CD8-positive, alpha-beta memory T cell (primary cell): Measurements from ENCODE around the gene HHAT. TPM values are rescaled to one million over a fixed set of nuclear protein-coding genes. Genes with fewer than 3 reads are reported as not detected.

Experiments used
- CTCF ChIA-PET: fragments of 350-600 bp; sonication (Branson Sonifier 250); formaldehyde crosslinking; loops from one replicate; lab custom pipeline; 2021; ENCODE audit warnings: antibody characterized with exemption; lab: Charles Lee
- POLR2A ChIA-PET: fragments of 350-600 bp; sonication (Branson Sonifier 250); formaldehyde crosslinking; loops from one replicate; lab custom pipeline; 2021; ENCODE audit warnings: antibody characterized with exemption; lab: Charles Lee
- DNase-seq, 5 donors: peaks; one replicate each; pipeline versions ENCODE4 v3.0.0 to v3.0.0-alpha.2; 2020 to 2022; ENCODE audit warnings: mixed read lengths in 1 of 5
- H3K27ac ChIP-seq: one replicate; pipeline ENCODE4 v1.7.0; 2013; ENCODE audit warnings: low read depth, mild to moderate bottlenecking, low read length, moderate library complexity
- H3K27me3 ChIP-seq: 2 replicates; pipeline ENCODE4 v1.7.0; 2013; ENCODE audit warnings: low read length, mild to moderate bottlenecking; ENCODE audit not compliant: insufficient read depth, poor library complexity, severe bottlenecking
- H3K36me3 ChIP-seq: 2 replicates; pipeline ENCODE4 v1.7.0; 2013; ENCODE audit warnings: mild to moderate bottlenecking, low read length, moderate library complexity; ENCODE audit not compliant: insufficient read depth
- H3K4me1 ChIP-seq: 2 replicates; pipeline ENCODE4 v1.7.0; 2013; ENCODE audit warnings: mild to moderate bottlenecking, low read length, moderate library complexity; ENCODE audit not compliant: insufficient read depth
- H3K4me3 ChIP-seq: 2 replicates; pipeline ENCODE4 v1.7.0; 2013; ENCODE audit warnings: mild to moderate bottlenecking, low read length
- H3K9me3 ChIP-seq: 2 replicates; pipeline ENCODE4 v1.7.0; 2013; ENCODE audit warnings: mild to moderate bottlenecking, low read length
- H3K27ac Mint-ChIP-seq, 8 donors: one replicate each; pipeline ENCODE4 v1.8.0; 2020 to 2021; ENCODE audit warnings: mixed read lengths in 8 of 8, mild to moderate bottlenecking in 6 of 8, inconsistent platforms in 3 of 8, moderate library complexity in 3 of 8
- H3K27me3 Mint-ChIP-seq, 2 donors: one replicate each; pipeline ENCODE4 v1.8.0; 2020 to 2021; ENCODE audit warnings: mixed read lengths in 2 of 2, mild to moderate bottlenecking in 1 of 2, moderate library complexity in 1 of 2
- H3K36me3 Mint-ChIP-seq, 3 donors: one replicate each; pipeline ENCODE4 v1.8.0; 2020 to 2021; ENCODE audit warnings: mixed read lengths in 3 of 3, inconsistent platforms in 1 of 3, mild to moderate bottlenecking in 1 of 3
- H3K4me1 Mint-ChIP-seq, 3 donors: one replicate each; pipeline ENCODE4 v1.8.0; 2020 to 2021; ENCODE audit warnings: mixed read lengths in 3 of 3, inconsistent platforms in 1 of 3, mild to moderate bottlenecking in 1 of 3
- H3K4me3 Mint-ChIP-seq, 7 donors: one replicate each; pipeline ENCODE4 v1.8.0; 2020 to 2021; ENCODE audit warnings: mixed read lengths in 7 of 7, mild to moderate bottlenecking in 6 of 7, moderate library complexity in 4 of 7, inconsistent platforms in 2 of 7
- H3K9me3 Mint-ChIP-seq, 5 donors: one replicate each; pipeline ENCODE4 v1.8.0; 2020 to 2022; ENCODE audit warnings: mixed read lengths in 5 of 5, mild to moderate bottlenecking in 3 of 5, moderate library complexity in 2 of 5, inconsistent platforms in 1 of 5
- polyA plus RNA-seq: library from polyadenylated mRNA; unstranded; fragments of 300-500 nt; fragmentation: Illumina TruSeq; gene quantifications from one replicate; pipeline ENCODE4 v1.2.3, GENCODE V29; 2021
- total RNA-seq, 2 experiments: library from RNA; stranded (reverse); gene quantifications; one replicate each; pipeline ENCODE4 v1.2.3, GENCODE V29; 2021

Gene HHAT
- total and polyA plus RNA-seq, 3 experiments from 2014 or later, result 1.4 to 4.6 (median 2.1) TPM

DNA sequence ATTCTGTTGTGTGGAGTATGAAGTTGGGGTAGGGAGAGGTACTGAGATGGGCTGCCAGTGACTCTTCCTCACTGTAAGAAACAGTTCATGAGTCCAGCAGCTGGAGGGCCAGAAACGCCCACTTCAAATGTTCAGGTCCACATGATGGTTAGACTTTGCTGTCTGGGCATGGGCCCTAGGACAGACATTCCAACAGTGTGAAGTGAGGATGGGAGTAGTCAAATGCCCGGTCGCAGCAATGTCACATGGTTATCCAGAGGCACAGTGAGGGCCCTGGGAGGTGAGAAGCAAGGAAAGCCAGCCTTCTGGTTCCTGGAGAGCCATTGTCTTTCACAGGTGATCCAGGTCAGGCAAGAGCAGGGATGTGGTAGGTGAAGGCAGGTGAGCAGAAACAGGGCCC, 304.4 kb downstream of the HHAT start:
- Mint-ChIP-seq H3K4me1 (no peaks in the 10 kb centered on the region), H3K4me3 (no peak overlapping the region), H3K27me3 (no peaks in the 10 kb centered on the region), H3K9me3 (peaks cover 0 to 2% (median 0%) of the 10 kb centered on the region in 5 donors), H3K36me3 (peaks cover 0 to 11% (median 2%) of the 10 kb centered on the region in 3 donors), H3K27ac (no peak overlapping the region)
- no peaks in the 10 kb centered on the region for H3K27me3 ChIP-seq
- no peaks in the 10 kb centered on the region for H3K9me3 ChIP-seq
- no peaks in the 10 kb centered on the region for H3K4me1 ChIP-seq
- no peak overlapping the region for H3K4me3 ChIP-seq
- no peak overlapping the region for H3K27ac ChIP-seq
- no peak for DNase-seq
- no peaks in the 10 kb centered on the region for H3K36me3 ChIP-seq
- POLR2A ChIA-PET, result no interaction called here
- CTCF ChIA-PET, result no interaction called here

DNA sequence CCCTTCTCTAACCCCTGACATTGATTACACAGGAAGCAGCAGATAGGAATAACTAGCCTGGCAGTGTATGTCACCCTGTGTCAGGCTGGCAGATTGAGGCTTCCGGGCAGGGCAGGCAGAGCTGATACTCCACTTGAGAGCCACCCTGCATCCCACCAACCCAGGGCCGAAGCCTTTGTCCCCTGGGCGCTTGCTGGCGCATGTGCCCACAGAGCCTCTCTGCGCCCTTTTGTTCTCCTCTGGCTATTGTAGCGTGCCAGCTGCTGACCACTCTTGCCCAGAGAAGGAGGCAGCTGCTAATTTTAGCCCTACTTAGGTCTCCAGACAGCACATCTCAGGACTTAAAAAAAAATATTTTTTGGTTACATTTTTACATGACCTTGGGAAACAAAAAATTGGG, 304.9 kb downstream of the HHAT start:
- DNase-seq, result no peak
- Mint-ChIP-seq H3K4me3 (no peak overlapping the region), H3K9me3 (peaks cover 0 to 2% (median 0%) of the 10 kb centered on the region in 5 donors), H3K27me3 (no peaks in the 10 kb centered on the region), H3K27ac (no peak overlapping the region), H3K4me1 (no peaks in the 10 kb centered on the region), H3K36me3 (peaks cover 0 to 11% (median 2%) of the 10 kb centered on the region in 3 donors)
- POLR2A ChIA-PET, result no interaction called here
- Histone ChIP-seq H3K9me3 (no peaks in the 10 kb centered on the region), H3K27ac (no peak overlapping the region), H3K4me3 (no peak overlapping the region), H3K27me3 (no peaks in the 10 kb centered on the region), H3K36me3 (no peaks in the 10 kb centered on the region), H3K4me1 (no peaks in the 10 kb centered on the region)
- CTCF ChIA-PET, result no interaction called here

DNA sequence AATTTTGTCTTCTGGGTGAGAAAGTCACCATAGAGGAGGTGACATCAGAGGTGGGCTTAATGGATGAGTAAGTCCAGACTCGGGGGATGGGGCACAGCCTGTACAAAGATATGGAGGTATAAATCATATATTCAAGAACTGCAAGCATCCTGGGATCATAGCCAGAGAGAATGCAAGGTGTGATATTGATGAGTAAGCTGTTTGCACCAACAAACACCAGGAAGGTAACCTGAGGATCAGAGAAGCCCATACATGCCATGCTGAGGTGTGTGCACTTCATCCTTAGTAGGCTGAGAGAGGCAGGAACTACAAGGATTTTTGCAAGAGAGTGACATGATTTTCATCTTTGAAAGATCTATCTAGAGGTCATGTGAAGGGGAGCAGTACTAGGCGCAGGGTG, 306.4 kb downstream of the HHAT start:
- Mint-ChIP-seq H3K36me3 (peaks cover 0 to 9% (median 2%) of the 10 kb centered on the region in 3 donors), H3K4me3 (no peak overlapping the region), H3K27me3 (no peaks in the 10 kb centered on the region), H3K9me3 (peaks cover 0 to 2% (median 0%) of the 10 kb centered on the region in 5 donors), H3K4me1 (no peaks in the 10 kb centered on the region), H3K27ac (no peak overlapping the region)
- ChIA-PET POLR2A (no interaction called here), CTCF (no interaction called here)
- Histone ChIP-seq H3K27ac (no peak overlapping the region), H3K27me3 (no peaks in the 10 kb centered on the region), H3K36me3 (no peaks in the 10 kb centered on the region), H3K9me3 (no peaks in the 10 kb centered on the region), H3K4me3 (no peak overlapping the region), H3K4me1 (no peaks in the 10 kb centered on the region)
- DNase-seq, result no peak

DNA sequence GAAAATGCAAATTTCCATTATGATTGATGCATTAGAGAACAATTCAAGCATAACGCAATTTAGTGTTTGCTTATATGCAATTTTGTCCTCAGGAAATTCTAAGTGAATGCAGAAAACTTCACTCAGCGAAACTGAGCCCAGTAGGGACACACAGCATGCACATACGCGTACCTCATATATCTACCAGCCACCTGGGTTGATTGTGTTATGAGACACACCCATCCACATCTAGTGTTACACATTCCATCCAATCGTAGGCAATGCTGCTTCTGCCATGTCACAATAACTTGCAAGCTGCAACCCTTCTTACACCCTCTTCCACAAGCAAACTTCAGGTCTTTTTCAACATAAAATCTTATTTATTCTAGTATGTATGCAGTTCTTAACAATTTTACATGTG, 312.9 kb downstream of the HHAT start:
- H3K27me3 Mint-ChIP-seq, result no peaks in the 10 kb centered on the region

DNA sequence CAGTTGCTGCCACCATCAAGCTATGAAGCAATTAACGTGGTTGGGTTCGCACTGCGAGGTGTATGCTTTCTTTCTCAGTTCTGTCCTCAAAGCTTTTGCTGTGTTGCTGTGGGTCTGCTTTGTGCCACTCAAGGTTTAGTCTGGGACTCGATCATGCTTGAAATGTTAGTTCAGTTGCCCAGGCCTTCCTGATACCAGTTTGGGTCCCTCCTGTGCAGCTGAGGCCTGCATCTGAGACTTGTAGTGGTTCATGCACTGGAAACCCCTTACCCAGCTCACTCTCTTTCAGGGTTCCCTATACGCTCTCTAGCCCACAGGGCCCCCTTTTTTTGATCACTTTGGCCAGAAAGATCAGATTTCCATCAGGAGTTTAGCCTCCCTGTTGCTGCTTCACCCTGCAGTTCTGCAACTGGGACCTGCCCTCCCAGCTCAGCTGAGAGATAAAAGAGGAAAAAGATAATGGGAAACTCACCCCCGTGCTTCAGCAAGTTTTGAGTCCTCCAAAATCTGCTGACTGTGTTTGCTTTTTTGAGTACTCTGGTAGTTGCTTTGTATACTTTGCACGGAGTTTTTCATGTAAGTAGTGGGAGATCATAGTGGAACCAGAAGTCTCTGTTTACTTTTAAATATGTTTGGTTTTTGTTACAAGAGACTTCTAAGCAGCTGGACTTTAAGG, 317.0 kb downstream of the HHAT start:
- no peaks in the 10 kb centered on the region for H3K27me3 ChIP-seq
- H3K36me3 ChIP-seq, result no peaks in the 10 kb centered on the region
- no peaks in the 10 kb centered on the region for H3K9me3 Mint-ChIP-seq
- peaks cover 9 to 16% (median 12%) of the 10 kb centered on the region in 3 donors for H3K4me1 Mint-ChIP-seq
- no peak for DNase-seq
- H3K27ac ChIP-seq, result no peak overlapping the region
- H3K27ac Mint-ChIP-seq, result no peak overlapping the region
- peaks cover 0 to 6% (median 2%) of the 10 kb centered on the region in 3 donors for H3K36me3 Mint-ChIP-seq
- H3K9me3 ChIP-seq, result no peaks in the 10 kb centered on the region
- H3K4me1 ChIP-seq, result no peaks in the 10 kb centered on the region
- ChIA-PET CTCF (no interaction called here), POLR2A (no interaction called here)
- H3K27me3 Mint-ChIP-seq, result no peaks in the 10 kb centered on the region
- no peak overlapping the region for H3K4me3 ChIP-seq
- H3K4me3 Mint-ChIP-seq, result no peak overlapping the region

More for the DNA sequence above, 312.9 kb downstream of the HHAT start:
- Histone ChIP-seq H3K27me3 (no peaks in the 10 kb centered on the region), H3K9me3 (no peaks in the 10 kb centered on the region), H3K36me3 (no peaks in the 10 kb centered on the region), H3K4me1 (no peaks in the 10 kb centered on the region), H3K27ac (no peak overlapping the region), H3K4me3 (no peak overlapping the region)
- H3K9me3 Mint-ChIP-seq, result no peaks in the 10 kb centered on the region
- no peaks in the 10 kb centered on the region for H3K4me1 Mint-ChIP-seq
- no peak for DNase-seq
- H3K36me3 Mint-ChIP-seq, result peaks cover 0 to 4% (median 2%) of the 10 kb centered on the region in 3 donors
- ChIA-PET CTCF (no interaction called here), POLR2A (no interaction called here)
- H3K27ac Mint-ChIP-seq, result no peak overlapping the region
- H3K4me3 Mint-ChIP-seq, result no peak overlapping the region

DNA sequence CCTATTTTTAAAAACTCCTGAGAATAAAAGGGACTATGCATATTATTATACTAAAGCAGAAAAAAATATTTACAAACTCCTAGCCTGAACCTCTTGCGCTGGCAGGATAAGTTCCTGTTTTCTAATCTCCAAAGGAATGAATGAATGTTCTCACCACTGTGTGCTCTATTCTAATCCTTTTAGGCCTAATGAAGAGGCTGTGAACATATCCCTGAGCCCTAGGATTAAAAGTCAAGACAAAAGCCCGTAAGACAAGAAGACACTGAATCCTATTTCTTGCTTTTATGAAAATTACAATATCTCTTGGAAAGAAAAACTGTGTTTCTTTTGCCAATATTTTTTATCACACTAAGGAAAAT, 317.5 kb downstream of the HHAT start:
- no peaks in the 10 kb centered on the region for H3K27me3 Mint-ChIP-seq
- Histone ChIP-seq H3K4me1 (no peaks in the 10 kb centered on the region), H3K27ac (no peak overlapping the region), H3K4me3 (no peak overlapping the region), H3K27me3 (no peaks in the 10 kb centered on the region), H3K36me3 (no peaks in the 10 kb centered on the region), H3K9me3 (no peaks in the 10 kb centered on the region)
- no peak overlapping the region for H3K4me3 Mint-ChIP-seq
- ChIA-PET POLR2A (no interaction called here), CTCF (no interaction called here)
- H3K4me1 Mint-ChIP-seq, result peaks cover 9 to 16% (median 12%) of the 10 kb centered on the region in 3 donors
- DNase-seq, result no peak
- peaks cover 0 to 6% (median 2%) of the 10 kb centered on the region in 3 donors for H3K36me3 Mint-ChIP-seq
- no peak overlapping the region for H3K27ac Mint-ChIP-seq
- no peaks in the 10 kb centered on the region for H3K9me3 Mint-ChIP-seq

DNA sequence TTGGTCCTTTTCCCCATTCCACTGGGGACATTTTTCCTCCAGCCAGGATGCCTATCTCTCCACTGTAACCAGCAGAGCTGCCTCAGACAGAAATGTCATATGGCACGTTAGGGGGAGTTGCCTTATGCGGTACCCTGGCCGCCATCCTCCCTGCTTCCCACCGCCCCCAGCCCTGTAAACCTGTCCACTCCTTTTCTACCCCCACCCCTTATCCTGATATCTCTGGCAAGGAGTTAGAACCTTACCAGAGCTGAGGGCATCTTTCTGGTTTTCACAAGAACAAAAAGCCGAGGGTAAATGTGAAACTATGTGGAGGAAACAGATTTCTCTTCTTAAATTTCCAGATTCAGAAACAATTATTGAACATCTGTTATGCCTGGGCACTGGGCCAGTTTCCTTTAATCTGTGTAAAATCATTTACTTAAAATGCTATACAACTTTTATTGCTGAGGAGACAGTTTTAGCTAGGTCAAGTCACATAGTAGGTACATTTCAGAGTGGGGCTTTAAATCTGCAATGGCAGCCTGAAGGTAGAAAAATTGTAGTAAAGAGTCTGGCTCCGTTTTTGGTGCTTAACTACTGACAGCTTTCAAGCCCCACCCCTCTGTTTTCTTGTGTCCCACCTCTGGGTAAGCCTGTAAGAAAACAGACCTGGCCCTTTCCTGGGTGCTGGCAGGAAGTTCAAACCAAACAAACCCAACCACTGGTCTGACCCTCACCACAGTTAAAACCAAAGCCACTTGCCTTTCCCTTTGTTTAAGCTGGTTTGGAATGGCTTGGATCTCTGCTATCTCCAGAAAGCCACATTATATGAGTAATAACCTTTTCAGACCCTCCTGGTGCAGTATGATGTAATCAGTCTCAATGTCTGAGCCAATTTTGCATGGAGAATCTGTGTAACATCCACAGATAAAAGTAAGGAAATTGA, 319.0 kb downstream of the HHAT start:
- H3K4me3 Mint-ChIP-seq, result peak overlapping the region in 1 of 7 donors; percentile 3
- no peaks in the 10 kb centered on the region for H3K9me3 Mint-ChIP-seq
- ChIA-PET POLR2A (no interaction called here), CTCF (no interaction called here)
- no peak overlapping the region for H3K4me3 ChIP-seq
- no peaks in the 10 kb centered on the region for H3K27me3 Mint-ChIP-seq
- H3K36me3 ChIP-seq, result no peaks in the 10 kb centered on the region
- H3K27ac Mint-ChIP-seq, result peak overlapping the region in 1 of 8 donors; percentile 26
- no peak for DNase-seq
- no peak overlapping the region for H3K27ac ChIP-seq
- H3K4me1 Mint-ChIP-seq, result peaks cover 9 to 16% (median 12%) of the 10 kb centered on the region in 3 donors
- no peaks in the 10 kb centered on the region for H3K4me1 ChIP-seq
- H3K9me3 ChIP-seq, result no peaks in the 10 kb centered on the region
- H3K27me3 ChIP-seq, result no peaks in the 10 kb centered on the region
- H3K36me3 Mint-ChIP-seq, result peaks cover 2 to 6% (median 3%) of the 10 kb centered on the region in 3 donors

DNA sequence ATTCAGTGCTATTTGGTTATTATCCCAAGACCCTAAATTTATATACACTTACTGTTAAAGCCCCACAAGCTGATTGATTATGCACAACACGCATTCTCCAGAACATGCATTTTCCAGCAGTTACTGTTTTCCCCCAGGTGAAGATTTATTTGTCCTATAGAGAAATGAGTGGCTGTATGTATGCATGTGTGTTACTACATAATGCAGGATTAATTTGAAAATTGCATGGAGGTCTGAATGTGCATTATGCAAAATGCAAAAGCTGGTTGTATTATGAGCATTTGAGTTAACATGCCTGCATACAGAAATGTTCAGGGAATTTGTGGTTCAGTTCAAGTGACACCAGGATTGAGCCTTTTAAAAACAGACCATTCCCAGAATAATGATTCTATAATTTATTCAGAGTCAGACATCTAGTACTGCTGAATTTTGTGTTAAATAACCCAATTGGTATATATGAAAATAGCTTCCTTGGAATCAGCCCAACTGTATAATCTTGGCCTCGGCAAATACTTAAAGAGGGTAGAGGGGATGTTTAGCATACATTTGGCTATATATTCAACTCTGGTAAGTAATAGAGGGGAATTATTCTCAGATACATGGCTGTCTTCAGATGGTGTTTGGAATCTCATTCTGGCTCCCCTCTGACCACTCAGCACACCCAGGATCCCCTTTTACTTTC, 320.0 kb downstream of the HHAT start:
- Histone ChIP-seq H3K4me1 (no peaks in the 10 kb centered on the region), H3K27me3 (no peaks in the 10 kb centered on the region), H3K9me3 (no peaks in the 10 kb centered on the region), H3K27ac (no peak overlapping the region), H3K36me3 (no peaks in the 10 kb centered on the region), H3K4me3 (no peak overlapping the region)
- no peak for DNase-seq
- Mint-ChIP-seq H3K4me3 (no peak overlapping the region), H3K4me1 (peaks cover 9 to 16% (median 12%) of the 10 kb centered on the region in 3 donors), H3K27me3 (no peaks in the 10 kb centered on the region), H3K9me3 (no peaks in the 10 kb centered on the region), H3K27ac (no peak overlapping the region), H3K36me3 (peaks cover 2 to 3% (median 2%) of the 10 kb centered on the region in 3 donors)
- POLR2A ChIA-PET, result no interaction called here
- CTCF ChIA-PET, result no interaction called here
